HEK293 (cell line): ENCODE results near the gene CKAP2L.

Experiments used
- ATF2 ChIP-seq: fragments of 450-650 bp; formaldehyde crosslinking; IDR thresholded peaks from 2 replicates; pipeline ENCODE4 v1.5.1; 2016; ENCODE audit warnings: missing biosample characterization, missing genetic modification characterization, low read depth
- CTCF ChIP-seq: fragments of 450-650 bp; formaldehyde crosslinking; IDR thresholded peaks from 2 replicates; pipeline ENCODE4 v1.5.1; 2016; ENCODE audit warnings: missing biosample characterization, missing genetic modification characterization
- PBX3 ChIP-seq: sonication (generic); formaldehyde crosslinking; IDR thresholded peaks from 2 replicates; pipeline ENCODE4 v1.8.1; 2022; ENCODE audit warnings: mild to moderate bottlenecking, moderate library complexity, missing genetic modification reagents
- WT1 ChIP-seq: fragments of 450-650 bp; formaldehyde crosslinking; IDR thresholded peaks from 2 replicates; pipeline ENCODE4 v1.5.1; 2016; ENCODE audit warnings: missing biosample characterization, missing genetic modification characterization
- ZBTB20 ChIP-seq: fragments of 450-650 bp; formaldehyde crosslinking; IDR thresholded peaks from 2 replicates; pipeline ENCODE4 v1.5.1; 2016; ENCODE audit warnings: missing biosample characterization, missing genetic modification characterization
- ZNF341 ChIP-seq: fragments of 450-650 bp; formaldehyde crosslinking; IDR thresholded peaks from 2 replicates; pipeline ENCODE4; 2016; ENCODE audit warnings: low read depth, missing biosample characterization, missing genetic modification characterization
- ZNF366 ChIP-seq: fragments of 450-650 bp; formaldehyde crosslinking; conservative IDR thresholded peaks from 2 replicates; pipeline ENCODE4 v1.5.1; 2016; ENCODE audit warnings: missing biosample characterization, missing genetic modification characterization
- ZNF629 ChIP-seq: fragments of 450-650 bp; formaldehyde crosslinking; IDR thresholded peaks from 2 replicates; pipeline ENCODE4 v1.5.1; 2017; ENCODE audit warnings: missing biosample characterization, missing genetic modification characterization
- ZNF707 ChIP-seq: fragments of 450-650 bp; formaldehyde crosslinking; IDR thresholded peaks from 2 replicates; pipeline ENCODE4 v1.5.1; 2016; ENCODE audit warnings: missing biosample characterization, missing genetic modification characterization
- ZNF777 ChIP-seq: fragments of 450-650 bp; formaldehyde crosslinking; IDR thresholded peaks from 2 replicates; pipeline ENCODE4 v1.5.1; 2017; ENCODE audit warnings: missing biosample characterization, missing genetic modification characterization, borderline replicate concordance

- no peak for TF ChIP-seq ZNF707 (tag by site-specific recombination)
- no peak for TF ChIP-seq CTCF (tag by site-specific recombination)
- TF ChIP-seq ZNF366 (tag by site-specific recombination) = no peak
- no peak for TF ChIP-seq ATF2 (tag by site-specific recombination)
- no peak for TF ChIP-seq ZNF777 (tag by site-specific recombination)
- TF ChIP-seq WT1 (tag by site-specific recombination) = no peak
- no peak for TF ChIP-seq ZBTB20 (tag by site-specific recombination)
- no peak for TF ChIP-seq ZNF629
- TF ChIP-seq PBX3 (CRISPR knock-in tag) = no peak
- TF ChIP-seq ZNF341 = no peak
Measured at GRCh38 chr2:112779598-112779997, 15.2 kb upstream of the CKAP2L start.
